Islet precursor cell (in vitro differentiated cells): ENCODE measurements around the gene AP4B1.
"Not testable (repeated sequence)": the region's sequence is repeated elsewhere in the genome, so short reads cannot be mapped to it uniquely, and the experiment has no call there.

Source experiments
- DNase-seq: peaks from one replicate; pipeline ENCODE4 v3.0.0-alpha.2; 2018

Gene AP4B1

GRCh38 chr1:113904674-113905434 is at the start of gene AP4B1, which contains the start of gene DCLRE1B:
Gene AP4B1, minus strand, starts transcription at chr1:113904799. Its CDS starts 82 bp downstream, at chr1:113904717.
Gene DCLRE1B, plus strand, starts transcription at chr1:113905326. Its CDS starts 261 bp downstream, at chr1:113905587.
- DNase-seq, result peak; percentile 100

GRCh38 chr1:113951719-113952118 is 47.1 kb upstream of the AP4B1 start:
- no peak for DNase-seq

- DNase-seq, result no peak
Observed at GRCh38 chr1:113950908-113951307, 46.3 kb upstream of the AP4B1 start.

DNA sequence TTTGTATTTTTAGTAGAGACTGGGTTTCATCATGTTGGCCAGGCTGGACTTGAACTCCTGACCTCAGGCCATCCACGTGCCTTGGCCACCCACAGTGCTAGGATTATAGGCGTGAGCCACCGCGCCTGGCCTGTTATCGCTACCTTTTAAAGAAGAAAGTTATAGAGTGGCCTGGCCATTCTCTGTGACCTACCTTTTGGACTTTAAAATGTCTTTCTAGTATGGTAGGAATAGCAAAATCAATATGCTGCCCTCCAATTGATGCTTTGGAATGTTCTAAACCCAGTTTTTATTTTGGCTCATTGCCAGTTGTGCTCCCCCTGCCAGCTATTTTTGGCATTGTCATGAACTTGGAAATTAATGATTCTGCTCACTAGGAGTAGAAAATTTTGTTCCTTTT is 44.4 kb upstream of the AP4B1 start:
- no peak for DNase-seq

- DNase-seq, result not testable (repeated sequence)
Observed at GRCh38 chr1:113948151-113948550, 43.6 kb upstream of the AP4B1 start.

- no peak for DNase-seq
Observed at GRCh38 chr1:113947388-113948107, 42.9 kb upstream of the AP4B1 start.

GRCh38 chr1:113946678-113947387 is 42.2 kb upstream of the AP4B1 start:
- DNase-seq, result peak; percentile 61

DNA sequence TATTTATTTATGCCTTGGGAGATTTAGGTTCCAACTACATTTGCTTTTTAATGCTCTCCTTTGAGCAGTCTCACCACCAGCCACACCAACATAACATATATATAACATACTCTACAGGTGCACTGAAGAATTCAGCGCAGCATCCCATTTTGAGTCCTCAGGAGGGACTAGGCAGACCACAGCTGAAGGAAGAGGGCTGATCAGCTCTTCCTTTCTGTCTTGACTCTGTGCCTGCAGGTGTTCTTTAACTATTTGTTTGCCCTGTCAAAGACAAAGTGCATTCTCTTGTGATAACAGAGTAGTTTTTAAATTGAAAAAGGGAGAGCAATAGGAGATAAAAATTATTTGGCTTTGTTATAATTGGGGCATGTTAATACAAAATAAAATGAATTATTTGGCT is 41.5 kb upstream of the AP4B1 start:
- DNase-seq, result no peak

GRCh38 chr1:113945329-113945728 is 40.7 kb upstream of the AP4B1 start:
- DNase-seq, result no peak

- DNase-seq, result no peak
Observed at GRCh38 chr1:113943028-113943811, 38.6 kb upstream of the AP4B1 start.

- DNase-seq, result no peak
Observed at GRCh38 chr1:113942527-113942926, 37.9 kb upstream of the AP4B1 start.

- no peak for DNase-seq
Observed at GRCh38 chr1:113941245-113941559, 36.6 kb upstream of the AP4B1 start.

DNA sequence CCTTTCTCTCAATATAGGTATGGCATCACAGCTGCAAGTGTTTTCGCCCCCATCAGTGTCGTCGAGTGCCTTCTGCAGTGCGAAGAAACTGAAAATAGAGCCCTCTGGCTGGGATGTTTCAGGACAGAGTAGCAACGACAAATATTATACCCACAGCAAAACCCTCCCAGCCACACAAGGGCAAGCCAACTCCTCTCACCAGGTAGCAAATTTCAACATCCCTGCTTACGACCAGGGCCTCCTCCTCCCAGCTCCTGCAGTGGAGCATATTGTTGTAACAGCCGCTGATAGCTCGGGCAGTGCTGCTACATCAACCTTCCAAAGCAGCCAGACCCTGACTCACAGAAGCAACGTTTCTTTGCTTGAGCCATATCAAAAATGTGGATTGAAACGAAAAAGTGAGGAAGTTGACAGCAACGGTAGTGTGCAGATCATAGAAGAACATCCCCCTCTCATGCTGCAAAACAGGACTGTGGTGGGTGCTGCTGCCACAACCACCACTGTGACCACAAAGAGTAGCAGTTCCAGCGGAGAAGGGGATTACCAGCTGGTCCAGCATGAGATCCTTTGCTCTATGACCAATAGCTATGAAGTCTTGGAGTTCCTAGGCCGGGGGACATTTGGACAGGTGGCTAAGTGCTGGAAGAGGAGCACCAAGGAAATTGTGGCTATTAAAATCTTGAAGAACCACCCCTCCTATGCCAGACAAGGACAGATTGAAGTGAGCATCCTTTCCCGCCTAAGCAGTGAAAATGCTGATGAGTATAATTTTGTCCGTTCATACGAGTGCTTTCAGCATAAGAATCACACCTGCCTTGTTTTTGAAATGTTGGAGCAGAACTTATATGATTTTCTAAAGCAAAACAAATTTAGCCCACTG is 36.0 kb upstream of the AP4B1 start:
- no peak for DNase-seq

DNA sequence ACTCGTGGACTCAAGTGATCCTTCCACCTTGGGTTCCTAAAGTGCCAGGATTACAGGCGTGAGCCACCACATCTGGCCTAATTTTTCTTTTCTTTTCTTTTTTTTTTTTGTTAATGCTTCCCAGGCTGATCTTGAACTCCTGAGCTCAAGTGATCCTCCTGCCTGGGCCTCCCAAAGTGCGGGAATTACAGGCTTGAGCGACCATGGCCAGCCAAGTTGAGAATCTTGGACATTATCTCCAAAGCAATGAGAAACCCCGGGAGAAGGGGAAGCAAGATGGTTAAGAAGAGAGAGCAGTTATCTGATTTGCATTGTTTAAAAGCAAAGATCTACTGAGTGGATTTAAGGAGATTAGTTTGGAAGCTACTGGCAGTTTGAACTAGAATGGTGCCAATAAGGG is 33.6 kb upstream of the AP4B1 start:
- no peak for DNase-seq

DNA sequence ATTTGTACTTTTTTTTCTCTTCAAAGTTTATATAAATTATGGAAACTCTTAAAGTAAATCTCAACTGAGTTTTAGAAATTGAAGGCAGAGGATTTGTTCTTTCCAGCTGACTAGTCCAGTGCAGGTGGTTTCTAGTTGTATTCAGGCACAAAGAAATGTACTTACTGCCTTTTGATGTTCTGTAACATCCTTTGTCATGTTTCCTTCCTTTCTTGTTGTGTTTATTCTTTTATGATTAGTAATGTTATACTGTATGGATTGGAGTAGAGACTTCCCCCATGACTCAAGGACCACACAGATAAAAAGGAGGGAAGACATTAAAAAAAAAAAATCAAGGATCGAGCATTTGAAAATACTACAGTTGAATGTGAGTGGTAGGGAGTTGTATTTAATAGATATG is 32.5 kb upstream of the AP4B1 start:
- DNase-seq, result no peak

- DNase-seq, result no peak
Observed at GRCh38 chr1:113935970-113936369, 31.4 kb upstream of the AP4B1 start.

DNA sequence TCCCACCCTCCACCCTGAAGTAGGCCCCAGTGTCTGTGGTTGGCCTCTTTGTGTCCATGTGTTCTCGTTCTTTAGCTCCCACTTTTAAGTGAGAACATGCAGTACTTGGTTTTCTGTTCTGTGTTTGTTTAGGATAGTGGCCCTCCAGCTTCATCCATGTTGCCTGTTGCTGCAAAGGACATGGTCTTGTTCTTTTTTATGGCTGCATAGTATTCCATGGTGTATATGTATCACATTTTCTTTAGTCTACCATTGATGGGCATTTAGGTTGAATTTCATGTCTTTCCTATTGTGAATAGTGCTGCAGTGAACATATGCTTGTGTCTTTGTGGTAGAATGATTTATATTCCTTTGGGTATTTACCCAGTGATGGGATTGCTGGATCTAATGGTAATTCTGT is 30.6 kb upstream of the AP4B1 start:
- no peak for DNase-seq

DNA sequence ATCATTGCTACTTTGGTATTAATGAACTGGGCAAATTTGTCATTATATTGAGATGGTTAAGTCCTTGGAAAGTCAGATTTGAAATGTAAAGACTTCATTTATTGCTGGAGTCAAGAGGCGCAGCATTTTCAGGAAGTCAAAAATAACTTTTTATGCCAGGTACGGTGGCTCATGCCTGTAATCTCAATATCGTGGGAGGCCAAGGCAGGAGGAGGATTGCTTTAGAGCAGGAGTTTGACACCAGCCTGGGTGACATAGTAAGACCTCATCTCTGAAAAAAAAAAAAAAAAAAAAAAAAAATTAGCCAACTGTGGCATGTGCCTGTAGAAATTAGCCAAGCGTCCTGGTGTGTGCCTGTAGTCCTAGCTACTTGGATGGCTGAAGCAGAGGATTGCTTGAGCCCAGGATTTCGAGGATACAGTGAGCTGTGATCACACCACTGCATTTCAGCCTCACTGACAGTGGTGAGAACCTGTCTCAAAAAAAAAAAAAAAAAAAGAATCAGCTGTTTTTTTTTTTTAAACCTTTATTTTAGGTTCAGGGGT is 30.0 kb upstream of the AP4B1 start:
- DNase-seq, result no peak

DNA sequence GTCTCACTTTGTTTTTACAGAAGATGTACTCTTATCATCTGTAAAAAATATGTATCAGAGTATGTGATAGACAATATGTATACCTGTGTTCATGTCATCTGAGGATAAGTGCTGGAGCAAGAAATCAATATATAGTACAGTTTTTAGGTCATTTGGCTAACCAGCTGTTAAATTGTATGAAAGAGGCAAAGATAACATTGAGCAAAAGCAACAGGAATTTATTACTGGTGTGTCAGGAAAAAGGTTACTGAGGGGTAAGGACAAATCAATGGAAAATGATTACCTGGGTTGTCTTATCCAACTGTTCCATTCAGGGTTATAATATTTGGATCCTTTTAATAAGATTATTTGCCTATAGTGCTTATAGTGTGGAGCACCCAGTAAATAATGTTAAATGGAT is 29.4 kb upstream of the AP4B1 start:
- no peak for DNase-seq

DNA sequence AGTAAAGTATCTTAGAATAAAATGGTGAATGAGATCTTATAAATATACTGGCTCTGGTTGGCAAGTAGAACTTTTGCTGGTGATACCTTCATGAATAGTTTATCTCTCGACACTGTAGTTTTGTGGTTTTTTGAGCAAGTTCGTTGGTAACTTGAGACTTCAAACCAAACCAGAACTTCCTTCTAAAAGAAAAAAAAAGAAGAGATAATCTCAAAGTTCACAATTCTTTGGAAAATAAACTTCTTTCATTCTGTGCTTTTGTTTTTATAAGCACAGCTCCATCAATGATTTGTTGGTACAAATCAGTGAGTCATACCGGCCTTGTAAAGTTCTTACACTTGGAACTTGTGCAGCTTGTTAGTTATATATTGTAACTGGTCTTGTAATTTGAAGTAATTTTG is 26.9 kb upstream of the AP4B1 start:
- DNase-seq, result no peak

- peak; percentile 69 for DNase-seq
Observed at GRCh38 chr1:113930499-113931161, 26.0 kb upstream of the AP4B1 start.
